Measurements from ENCODE around the gene NUDT7. TPM values are rescaled to one million over a fixed set of nuclear protein-coding genes. Genes with fewer than 3 reads are reported as not detected.

The NUDT7 gene
- polyA plus RNA-seq, 4 donors, result 9.6 to 13.4 (median 11.4) TPM

DNA sequence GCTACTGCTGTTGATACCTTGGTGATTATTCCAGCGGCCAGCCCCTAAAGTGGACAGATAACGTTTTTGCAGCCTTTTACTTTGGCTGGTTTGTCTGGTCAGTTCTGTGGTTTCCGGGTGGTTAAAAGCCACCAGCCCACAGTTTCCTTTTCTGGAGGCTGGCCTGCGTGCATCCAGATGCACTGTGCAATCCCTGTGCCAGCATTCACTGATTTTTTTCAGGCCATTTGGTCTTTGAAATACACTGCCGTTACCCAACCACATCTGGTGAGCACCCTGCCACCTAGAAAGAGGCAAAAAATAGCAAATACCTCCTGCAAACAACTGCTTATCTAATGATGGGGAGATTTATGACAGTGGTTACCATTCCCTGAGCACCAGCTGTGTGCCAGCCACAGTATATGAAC is 797 bp downstream of the NUDT7 start:
- DNase-seq (ENCODE audit: low read depth in 4 of 4, low spot score in 2 of 4), result no peak

DNA sequence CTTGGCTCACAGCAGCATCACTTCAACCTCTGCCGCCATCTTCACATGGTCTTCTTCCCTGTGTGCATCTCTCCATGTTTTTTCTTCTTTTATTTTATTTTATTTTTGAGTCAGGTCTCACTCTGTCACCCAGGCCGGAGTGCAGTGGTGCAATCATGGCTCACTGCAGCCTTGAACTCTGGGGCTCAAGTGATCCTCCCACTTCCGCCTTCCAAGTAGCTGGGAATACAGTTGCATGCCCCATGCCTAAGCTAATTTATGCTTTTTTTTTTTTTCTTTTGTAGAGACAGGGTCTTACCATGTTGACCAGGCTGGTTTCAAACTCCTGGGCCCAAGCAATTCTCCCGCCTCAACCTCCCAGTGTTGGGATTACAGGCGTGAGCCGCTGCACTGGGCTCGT is 1.9 kb downstream of the NUDT7 start:
- no peak for DNase-seq (ENCODE audit: low read depth in 4 of 4, low spot score in 2 of 4)

DNA sequence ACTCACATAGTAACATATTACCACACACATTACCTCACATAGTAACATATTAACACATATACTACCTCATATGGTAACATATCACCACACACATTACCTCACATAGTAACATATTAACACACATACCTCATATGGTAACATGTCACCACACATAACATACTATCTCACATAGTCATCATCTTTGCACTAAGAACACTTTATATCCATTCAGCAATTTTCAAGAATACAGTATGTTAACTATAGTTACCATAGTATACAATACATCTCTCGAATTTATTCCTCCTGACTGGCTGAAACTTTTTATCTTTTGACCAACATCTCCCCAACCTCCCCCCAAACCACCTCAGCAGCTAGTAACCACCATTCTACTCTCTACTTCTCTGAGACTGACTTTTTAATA is 7.6 kb downstream of the NUDT7 start:
- DNase-seq (ENCODE audit: low read depth in 4 of 4, low spot score in 2 of 4), result no peak

DNA sequence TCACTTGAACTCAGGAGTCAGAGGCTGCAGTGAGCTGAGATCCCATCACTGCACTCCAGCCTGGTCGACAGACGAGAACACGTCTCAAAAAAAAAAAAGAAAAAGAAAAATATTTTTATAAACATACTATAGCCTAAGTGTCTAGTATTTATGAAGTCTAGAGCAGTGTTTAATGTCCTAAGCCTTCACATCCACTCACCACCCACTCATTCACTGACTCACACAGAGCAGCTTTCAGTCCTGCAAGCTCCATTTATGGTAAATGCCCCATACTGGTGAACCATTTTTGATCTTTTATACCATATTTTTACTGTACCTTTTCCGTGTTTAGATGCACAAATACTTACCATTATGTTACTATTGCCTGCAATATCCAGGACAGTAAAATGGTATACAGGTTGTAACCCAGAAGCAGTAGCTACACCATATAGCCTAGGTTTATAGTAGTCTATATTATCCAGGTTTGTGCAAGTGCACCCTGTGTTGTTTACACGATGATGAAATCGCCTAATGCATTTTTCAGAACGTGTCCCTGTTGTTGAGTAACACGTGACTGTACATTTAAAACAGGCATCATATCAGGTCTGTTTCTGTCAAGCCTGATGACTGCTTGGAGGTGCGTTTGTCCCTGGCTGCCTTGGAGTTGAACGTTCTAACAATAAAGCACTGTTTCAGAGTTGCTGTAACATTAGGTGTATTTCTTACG is 10.1 kb downstream of the NUDT7 start:
- no peak for DNase-seq (ENCODE audit: low read depth in 4 of 4, low spot score in 2 of 4)

DNA sequence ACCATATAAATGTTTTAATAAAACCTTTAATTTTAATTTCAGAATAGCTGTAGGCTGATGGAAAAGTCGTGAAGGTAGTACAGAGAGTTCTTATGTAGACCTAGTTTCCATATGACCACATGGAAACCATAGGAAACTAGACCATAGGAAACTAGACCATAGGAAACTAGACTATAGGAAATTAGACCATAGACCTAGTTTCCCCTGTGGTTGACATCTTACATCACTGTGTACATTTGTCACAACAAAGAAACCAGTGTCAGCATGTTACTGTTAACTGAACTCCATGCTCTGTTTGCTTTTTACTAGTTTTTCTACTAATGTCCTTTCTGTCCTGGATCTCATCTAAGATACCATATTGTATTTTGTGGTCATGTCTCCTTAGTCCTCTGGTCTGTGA is 14.6 kb downstream of the NUDT7 start:
- DNase-seq (ENCODE audit: low read depth in 4 of 4, low spot score in 2 of 4), result no peak

DNA sequence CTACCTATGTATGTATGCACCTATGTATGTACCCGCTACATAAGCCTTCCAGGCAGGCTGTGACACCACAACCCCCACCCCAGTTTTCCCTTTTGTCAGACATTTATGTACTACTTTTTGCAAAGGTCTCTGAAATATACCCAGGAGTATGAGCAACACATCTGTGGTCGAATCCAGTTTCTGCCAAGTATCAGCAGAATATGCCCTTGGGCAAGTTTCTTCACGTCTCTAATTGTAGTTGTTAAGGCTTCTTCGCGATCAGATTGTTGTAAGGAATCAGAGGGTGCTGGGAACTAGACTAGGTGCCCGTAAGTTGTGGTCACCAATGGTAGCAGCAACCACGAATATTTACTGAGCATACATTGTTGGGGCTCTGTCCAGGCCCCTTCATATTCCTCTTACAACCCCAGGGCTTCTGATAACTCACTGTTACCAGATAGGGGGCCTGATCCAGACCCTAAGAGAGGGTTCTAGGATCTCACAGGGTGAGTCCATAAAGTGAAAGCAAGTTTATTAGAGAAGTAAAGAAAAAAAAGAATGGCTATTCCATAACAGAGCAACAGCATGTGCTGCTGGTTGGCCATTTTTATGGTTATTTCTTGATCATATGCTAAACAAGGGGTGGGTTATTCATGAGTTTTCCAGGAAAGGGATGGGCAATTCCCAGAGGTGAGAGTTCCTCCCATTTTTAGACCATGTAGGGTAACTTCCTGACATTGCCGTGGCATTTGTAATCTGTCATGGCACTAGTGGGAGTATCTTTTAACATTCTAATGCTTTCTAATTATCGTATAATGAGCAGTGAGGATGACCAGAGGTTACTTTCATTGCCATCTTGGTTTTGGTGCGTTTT is 16.6 kb downstream of the NUDT7 start:
- no peak for DNase-seq (ENCODE audit: low read depth in 4 of 4, low spot score in 2 of 4)

DNA sequence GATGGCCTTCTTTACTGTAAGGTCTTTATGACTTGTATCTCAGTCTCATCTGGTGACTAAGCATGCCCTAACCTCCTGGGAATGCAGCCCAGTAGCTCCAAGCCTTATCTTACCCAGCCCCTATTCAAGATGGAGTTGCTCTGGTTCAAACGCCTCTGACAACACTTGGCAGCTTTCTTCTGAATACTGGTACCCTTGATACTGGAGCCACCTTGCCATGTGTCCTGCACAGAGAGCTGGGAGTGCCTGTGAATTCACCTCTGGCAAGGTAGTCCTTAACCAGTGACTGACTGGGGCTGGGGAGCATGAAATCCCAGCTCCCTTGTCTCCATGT is 17.2 kb downstream of the NUDT7 start:
- DNase-seq (ENCODE audit: low read depth in 4 of 4, low spot score in 2 of 4), result no peak

DNA sequence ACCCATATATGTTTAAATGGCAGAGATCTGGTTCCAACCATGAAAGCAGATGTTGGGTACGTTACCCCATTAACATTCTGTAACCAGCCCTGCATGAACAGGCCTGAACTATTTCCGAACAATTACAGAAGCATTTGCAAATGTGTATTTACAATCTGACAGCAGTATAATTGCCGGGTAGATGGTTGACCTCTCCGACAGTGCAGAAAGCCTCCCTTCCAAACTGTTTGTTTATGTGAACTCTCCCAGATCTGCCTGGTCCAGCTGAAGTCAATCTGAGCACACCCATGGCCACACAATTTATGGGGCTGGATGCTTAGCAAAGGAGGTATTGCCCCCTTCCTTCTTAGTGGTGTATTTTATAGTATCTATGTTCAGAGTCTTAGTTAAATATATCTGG is 21.8 kb downstream of the NUDT7 start:
- DNase-seq (ENCODE audit: low read depth in 4 of 4, low spot score in 2 of 4), result no peak

DNA sequence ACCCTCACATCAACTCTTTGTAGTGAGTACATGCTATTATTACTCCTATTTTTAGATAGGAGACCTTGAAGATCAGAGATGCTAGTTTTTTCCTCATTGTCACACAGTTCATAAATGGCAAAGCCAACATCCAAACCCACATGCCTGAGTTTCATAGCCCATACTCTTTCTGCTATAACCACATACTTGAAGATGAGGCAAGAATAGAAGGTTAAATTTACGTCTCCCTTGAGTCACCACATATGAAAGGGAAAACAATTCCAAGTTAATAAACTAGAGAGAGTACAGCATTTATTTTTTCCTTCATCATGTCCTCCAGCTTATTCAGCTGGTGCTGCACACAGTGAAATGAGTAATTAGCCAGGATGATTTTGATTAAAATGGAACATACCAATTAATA is 23.7 kb downstream of the NUDT7 start:
- DNase-seq (ENCODE audit: low read depth in 4 of 4, low spot score in 2 of 4), result no peak

DNA sequence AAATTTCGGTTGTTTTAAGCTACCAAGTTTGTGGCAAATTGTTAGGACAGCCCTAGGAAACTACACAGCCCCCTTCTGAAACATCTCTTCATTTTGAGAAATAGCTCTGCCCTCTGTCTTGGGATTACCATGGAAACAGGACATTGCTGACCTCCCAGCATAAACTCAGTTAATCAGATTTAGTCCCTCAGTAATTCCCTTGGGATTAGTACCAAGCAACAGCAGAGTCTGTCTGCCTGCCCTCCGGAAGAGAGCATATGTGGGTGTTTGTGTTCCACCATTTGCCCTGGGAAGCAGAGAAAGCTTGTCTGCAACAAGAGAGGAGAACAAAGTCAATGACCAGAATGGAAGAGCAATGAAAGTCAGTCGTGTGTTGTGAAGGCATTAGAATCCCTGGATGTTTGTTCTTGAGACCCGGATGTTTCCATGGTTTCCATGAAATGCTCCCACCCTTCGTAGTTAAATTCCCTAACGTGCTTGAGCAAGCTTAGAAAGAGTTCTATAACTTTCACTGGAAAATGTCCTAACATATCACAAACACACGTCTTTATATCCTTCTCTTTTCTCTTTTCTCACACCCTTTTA is 26.2 kb downstream of the NUDT7 start:
- no peak for DNase-seq (ENCODE audit: low read depth in 4 of 4, low spot score in 2 of 4)

DNA sequence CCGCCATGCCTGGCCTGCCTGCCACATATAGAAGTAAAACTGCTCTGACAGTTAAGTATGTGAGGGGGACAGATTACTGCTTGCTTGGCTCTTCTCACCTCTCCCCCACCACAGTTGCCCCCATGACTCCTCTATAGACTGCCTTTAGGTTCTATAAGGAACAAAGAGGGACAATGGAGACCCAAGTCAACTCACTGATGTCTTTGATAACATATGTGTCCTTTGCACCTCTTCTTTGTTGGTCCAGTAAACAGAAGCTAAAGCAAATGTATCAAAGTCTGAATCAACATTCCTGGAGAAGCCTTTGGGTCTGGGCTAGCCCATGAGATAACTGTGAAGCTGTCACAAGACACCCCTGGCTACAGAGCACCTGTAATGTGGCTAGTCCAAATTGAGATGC is 27.1 kb downstream of the NUDT7 start:
- no peak for DNase-seq (ENCODE audit: low read depth in 4 of 4, low spot score in 2 of 4)

DNA sequence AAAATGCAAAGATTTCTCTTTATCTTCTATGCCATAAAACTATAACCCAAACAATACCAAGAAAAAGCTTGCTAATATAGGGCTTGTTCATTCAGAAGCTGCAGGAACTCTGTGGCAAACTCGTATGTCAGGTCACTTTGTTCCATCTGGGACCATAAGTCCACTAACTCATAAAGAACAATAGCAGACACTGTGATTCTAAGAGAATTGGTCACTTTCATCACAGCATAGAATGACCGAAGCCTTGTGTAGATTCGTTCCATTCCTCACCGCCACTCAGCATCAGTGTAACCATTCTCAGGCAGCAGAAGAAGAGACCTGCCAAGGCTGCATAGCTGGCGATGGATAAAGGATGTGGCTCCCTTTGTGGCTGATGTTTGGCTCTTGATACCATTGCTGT is 35.7 kb downstream of the NUDT7 start:
- no peak for DNase-seq (ENCODE audit: low read depth in 4 of 4, low spot score in 2 of 4)

DNA sequence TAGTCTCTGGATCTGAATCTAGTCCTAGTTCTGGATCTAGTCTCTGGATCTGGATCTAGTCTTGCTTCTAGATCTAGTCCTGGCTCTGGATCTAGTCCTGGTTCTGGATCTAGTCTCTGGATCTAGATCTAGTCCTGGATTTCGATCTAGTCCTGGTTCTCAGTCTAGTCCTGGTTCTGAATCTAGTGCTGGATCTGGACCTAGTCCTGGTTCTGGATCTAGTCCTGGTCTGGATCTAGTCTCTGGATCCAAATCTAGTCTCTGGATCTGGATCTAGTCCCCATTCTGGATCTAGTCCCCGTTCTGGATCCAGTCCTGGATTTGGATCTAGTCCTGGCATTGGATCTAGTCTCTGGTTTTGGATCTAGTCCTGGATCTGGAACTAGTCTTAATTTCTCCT is 36.2 kb downstream of the NUDT7 start:
- no peak for DNase-seq (ENCODE audit: low read depth in 4 of 4, low spot score in 2 of 4)

DNA sequence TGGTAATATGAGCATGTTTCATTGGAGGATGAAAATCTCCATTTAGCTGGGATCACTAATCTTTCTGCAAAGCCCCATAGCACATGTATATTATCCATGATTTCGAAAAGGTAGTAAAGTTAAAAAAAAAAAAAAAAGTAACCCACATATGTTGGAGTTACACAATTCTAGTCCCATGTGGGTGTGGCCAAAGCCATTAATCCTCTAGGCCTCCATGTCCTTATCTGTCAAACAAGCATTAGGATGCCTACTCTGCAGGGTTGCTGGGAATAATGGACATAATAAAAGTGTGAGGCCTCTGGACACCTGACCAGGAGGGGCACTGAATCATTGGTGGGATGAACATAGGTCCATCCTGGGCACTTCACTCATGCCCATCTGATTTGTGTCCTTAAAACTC is 36.9 kb downstream of the NUDT7 start:
- DNase-seq (ENCODE audit: low read depth in 4 of 4, low spot score in 2 of 4), result no peak

DNA sequence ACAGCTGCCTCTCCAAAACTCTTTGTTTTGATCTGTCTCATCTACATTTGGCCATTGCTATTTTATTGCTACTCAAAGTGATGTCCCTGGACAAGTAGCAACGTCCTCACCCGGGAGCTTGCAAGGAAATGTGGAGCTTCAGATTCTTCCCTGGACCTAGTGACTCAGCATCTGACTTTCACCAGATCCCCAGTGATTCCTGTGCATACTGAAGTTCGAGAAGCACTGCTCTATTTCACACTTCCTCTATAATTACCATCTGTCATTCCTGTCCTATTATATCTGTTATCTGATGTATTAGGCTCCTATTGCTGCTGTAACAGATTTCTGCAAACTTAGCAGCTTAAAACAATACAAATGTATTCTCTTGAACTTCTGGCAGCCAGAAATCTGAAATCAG is 37.5 kb downstream of the NUDT7 start:
- DNase-seq (ENCODE audit: low read depth in 4 of 4, low spot score in 2 of 4), result no peak

DNA sequence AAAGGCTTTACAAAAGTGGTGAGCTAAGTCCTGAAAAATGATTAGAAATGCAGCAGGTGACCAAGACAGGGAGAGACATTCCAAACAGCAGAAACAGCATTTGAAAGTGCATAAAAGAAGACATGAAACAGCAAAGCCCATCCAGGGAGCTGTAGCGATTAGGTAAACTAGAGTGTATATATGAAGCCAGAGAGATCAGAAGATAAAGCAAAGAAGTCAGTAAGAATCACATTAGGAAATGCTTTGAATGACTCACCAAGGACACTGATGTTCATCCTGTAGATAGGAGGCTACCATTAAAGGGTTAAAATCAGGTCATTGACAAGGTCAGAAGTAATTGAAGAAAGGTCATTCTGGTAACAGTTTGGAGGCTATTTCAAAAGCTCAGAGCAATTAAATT is 38.5 kb downstream of the NUDT7 start:
- no peak for DNase-seq (ENCODE audit: low read depth in 4 of 4, low spot score in 2 of 4)

DNA sequence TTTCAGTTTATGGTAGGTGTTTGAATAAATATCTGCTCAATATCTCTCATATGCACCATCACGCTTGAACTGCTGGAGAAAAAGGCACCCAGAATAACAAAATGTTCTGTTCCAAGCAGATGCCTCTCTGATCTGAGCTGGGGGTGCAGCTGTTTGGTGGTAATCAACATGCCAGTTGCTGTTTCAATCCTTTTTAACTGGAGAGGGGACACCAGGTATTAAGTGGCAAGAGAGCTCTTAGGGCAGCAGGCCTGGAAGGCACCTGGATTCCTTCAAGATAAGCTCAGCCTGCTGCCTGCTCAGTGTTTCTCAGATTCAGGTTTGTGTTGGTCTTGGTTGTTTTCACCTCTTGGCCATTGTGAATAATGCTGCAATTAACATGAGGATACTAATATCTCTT is 38.9 kb downstream of the NUDT7 start:
- no peak for DNase-seq (ENCODE audit: low read depth in 4 of 4, low spot score in 2 of 4)

DNA sequence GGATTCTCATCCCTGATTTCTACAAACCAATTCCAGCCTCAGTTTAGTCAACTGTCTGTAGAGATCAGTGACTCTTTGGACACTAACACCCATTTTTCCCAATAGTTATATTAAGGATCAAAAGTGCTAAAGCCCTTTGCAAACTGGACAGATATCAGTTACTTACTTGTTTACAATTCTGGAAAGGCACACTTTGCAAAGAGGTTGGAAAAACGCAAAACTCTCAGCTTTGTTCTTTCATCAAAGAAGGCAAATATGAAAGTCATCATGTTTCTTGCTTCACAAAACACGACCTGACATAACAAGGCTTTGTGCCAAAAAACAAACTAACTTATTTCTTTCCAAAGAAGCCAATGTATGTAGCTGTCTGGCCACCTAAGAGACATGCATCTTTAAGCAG is 39.9 kb downstream of the NUDT7 start:
- no peak for DNase-seq (ENCODE audit: low read depth in 4 of 4, low spot score in 2 of 4)

DNA sequence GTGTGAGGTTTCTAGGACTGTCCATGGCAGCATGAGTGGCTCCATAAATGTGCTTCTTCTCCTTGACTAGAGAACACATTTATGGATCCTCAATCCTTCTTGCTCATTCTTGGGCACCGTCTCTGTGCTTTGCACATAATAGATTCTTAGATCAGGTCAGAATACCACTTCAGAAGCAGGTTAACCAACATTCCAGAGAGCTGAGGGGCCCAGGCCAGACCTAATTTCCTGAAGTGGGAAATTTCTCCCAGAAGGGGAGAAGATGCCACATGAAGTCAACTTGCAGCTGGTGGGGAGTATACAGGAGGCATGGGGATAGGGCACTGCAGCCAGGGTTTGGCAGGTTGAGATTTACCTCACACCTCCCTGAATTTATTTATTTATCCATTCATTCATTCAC is 41.7 kb downstream of the NUDT7 start:
- no peak for DNase-seq (ENCODE audit: low read depth in 4 of 4, low spot score in 2 of 4)

DNA sequence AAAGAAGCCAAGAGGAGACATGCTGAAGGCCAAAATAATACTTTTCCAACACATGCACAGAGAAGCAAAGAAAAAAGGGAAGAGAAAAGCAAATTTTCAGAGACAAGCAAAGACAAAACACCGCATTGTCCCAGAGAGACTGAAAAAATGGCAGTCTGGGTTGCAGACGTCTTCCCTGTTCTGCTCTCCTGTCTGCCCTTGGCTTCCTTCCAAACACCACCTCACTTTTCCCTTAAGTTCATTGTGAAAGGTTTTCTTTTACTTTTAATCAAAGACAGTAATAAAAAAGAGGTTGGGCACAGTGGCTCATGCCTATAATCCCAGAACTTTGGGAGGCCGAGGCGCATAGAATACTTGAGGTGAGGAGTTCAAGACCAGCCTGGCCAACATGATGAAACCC is 44.9 kb downstream of the NUDT7 start:
- DNase-seq (ENCODE audit: low read depth in 4 of 4, low spot score in 2 of 4), result no peak

DNA sequence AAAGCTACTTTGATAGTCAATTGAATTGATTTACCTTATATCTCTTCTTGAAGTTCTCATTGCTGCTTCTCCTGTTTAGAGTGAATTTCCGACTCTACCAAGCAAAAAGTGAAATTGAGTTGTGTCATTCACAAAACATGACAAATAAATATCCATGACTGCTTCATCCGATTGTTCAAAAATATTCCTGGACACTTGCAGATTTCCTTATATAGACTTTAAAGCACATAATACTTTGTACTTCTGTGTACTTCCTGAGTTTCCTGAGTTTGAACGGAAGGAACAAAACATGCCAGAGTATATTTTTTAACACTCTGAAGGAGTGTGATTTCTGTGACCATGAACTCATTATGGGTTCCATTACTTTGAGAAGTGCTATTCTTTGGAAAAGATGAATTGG is 45.5 kb downstream of the NUDT7 start:
- no peak for DNase-seq (ENCODE audit: low read depth in 4 of 4, low spot score in 2 of 4)
